Measurements from ENCODE around the gene EBF3.

DNA sequence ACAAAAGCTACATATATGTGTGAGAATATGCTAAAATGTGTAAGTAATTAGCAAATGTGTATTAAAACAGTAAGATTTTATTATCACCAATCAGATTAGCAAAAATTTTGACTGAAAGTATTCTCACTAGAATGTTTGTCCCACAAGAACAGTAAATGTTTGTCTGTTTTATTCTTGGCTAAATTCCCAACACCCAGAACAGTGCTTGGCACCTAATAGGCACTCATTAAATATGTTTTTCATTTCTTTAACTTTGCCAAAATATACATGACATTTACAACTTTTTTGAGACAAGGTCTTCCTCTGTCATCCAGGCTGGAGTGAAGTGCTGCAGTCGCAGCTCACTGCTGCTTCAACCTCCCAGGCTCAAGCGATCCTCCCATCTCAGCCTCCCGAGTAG, 143.6 kb downstream of the EBF3 start:
- TF ChIP-seq, protein P1, sequence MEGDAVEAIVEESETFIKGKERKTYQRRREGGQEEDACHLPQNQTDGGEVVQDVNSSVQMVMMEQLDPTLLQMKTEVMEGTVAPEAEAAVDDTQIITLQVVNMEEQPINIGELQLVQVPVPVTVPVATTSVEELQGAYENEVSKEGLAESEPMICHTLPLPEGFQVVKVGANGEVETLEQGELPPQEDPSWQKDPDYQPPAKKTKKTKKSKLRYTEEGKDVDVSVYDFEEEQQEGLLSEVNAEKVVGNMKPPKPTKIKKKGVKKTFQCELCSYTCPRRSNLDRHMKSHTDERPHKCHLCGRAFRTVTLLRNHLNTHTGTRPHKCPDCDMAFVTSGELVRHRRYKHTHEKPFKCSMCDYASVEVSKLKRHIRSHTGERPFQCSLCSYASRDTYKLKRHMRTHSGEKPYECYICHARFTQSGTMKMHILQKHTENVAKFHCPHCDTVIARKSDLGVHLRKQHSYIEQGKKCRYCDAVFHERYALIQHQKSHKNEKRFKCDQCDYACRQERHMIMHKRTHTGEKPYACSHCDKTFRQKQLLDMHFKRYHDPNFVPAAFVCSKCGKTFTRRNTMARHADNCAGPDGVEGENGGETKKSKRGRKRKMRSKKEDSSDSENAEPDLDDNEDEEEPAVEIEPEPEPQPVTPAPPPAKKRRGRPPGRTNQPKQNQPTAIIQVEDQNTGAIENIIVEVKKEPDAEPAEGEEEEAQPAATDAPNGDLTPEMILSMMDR (IDR thresholded peaks at IDR 0.05 in 8 of 11, conservative IDR thresholded peaks at IDR 0.05 in 3 of 11) = no peak
- TF ChIP-seq POLR2A (IDR thresholded peaks at IDR 0.05) (no peak), POLR2AphosphoS5 (IDR thresholded peaks at IDR 0.05) (no peak)
